SK-N-SH (cell line): Measurements from ENCODE around the gene TMEM163. TPM values are rescaled to one million over a fixed set of nuclear protein-coding genes. Genes with fewer than 3 reads are reported as not detected.

Experiments
- CTCF ChIA-PET: fragments of 300-600, 350-600 bp; formaldehyde crosslinking; extraction: SDS; loops from one replicate; lab custom pipeline; 2021; lab: Yijun Ruan, JAX
- POLR2A ChIA-PET: fragments of 350-600 bp; sonication (Branson Sonifier 250); formaldehyde crosslinking; extraction: SDS; loops from one replicate; lab custom pipeline; 2020; ENCODE audit warnings: antibody characterized with exemption, inconsistent platforms; lab: Yijun Ruan, JAX
- DNase-seq: peaks from one replicate; pipeline ENCODE4 v3.0.0; 2012
- H2AFZ ChIP-seq: fragments of 200-600 bp; sonication (generic); 2 replicates; pipeline ENCODE4 v1.8.1; 2016; ENCODE audit warnings: antibody characterized with exemption, mild to moderate bottlenecking, low read depth
- H3F3A ChIP-seq: fragments of 200-600 bp; sonication (generic); replicated peaks from 2 replicates; pipeline ENCODE3; 2016; ENCODE audit warnings: antibody characterized with exemption, mild to moderate bottlenecking; ENCODE audit not compliant: insufficient read depth
- H3K27ac ChIP-seq, 2 experiments: fragments of 200-500 bp in 1 of 2; fragments of 200-600 bp in 1 of 2; sonication (Bioruptor generic) in 1 of 2; sonication (generic), shearing (Covaris generic) in 1 of 2; 2 replicates each; pipeline versions ENCODE4 v1.5.1 to v1.6.1; 2014 to 2016; ENCODE audit warnings: low read depth in 2 of 2, inconsistent platforms in 1 of 2, low read length in 1 of 2, mild to moderate bottlenecking in 1 of 2, mixed read lengths in 1 of 2
- H3K27me3 ChIP-seq: fragments of 200-600 bp; sonication (generic), shearing (Covaris generic); 2 replicates; pipeline ENCODE4 v1.6.1; 2016; ENCODE audit warnings: mixed run types; ENCODE audit not compliant: insufficient read depth
- H3K36me3 ChIP-seq, 2 experiments: fragments of 200-500 bp in 1 of 2; fragments of 200-600 bp in 1 of 2; sonication (Bioruptor generic) in 1 of 2; sonication (generic) in 1 of 2; replicated peaks in 1 of 2; 2 replicates each; pipeline versions ENCODE3 to v1.5.1; 2014 to 2016; ENCODE audit warnings: low read length in 1 of 2, mild to moderate bottlenecking in 1 of 2; ENCODE audit not compliant: insufficient read depth in 2 of 2, control insufficient read depth in 1 of 2
- H3K4me1 ChIP-seq, 2 experiments: fragments of 200-500 bp in 1 of 2; fragments of 200-600 bp in 1 of 2; sonication (Bioruptor generic) in 1 of 2; sonication (generic), shearing (Covaris generic) in 1 of 2; 2 replicates each; pipeline versions ENCODE4 v1.5.1 to v1.6.1; 2014 to 2016; ENCODE audit warnings: low read depth in 1 of 2, low read length in 1 of 2, mixed run types in 1 of 2; ENCODE audit not compliant: insufficient read depth in 2 of 2, control insufficient read depth in 1 of 2
- H3K4me2 ChIP-seq: fragments of 200-600 bp; sonication (generic), shearing (Covaris generic); 2 replicates; pipeline ENCODE4 v1.6.1; 2017; ENCODE audit warnings: mixed run types
- H3K4me3 ChIP-seq, 2 experiments: fragments of 200-500 bp in 1 of 2; fragments of 200-600 bp in 1 of 2; sonication (Bioruptor generic) in 1 of 2; sonication (generic), shearing (Covaris generic) in 1 of 2; 2 replicates each; pipeline versions ENCODE4 v1.5.1 to v1.8.1; 2014 to 2016; ENCODE audit warnings: low read depth in 2 of 2, inconsistent platforms in 1 of 2, low read length in 1 of 2, mild to moderate bottlenecking in 1 of 2, mixed read lengths in 1 of 2, moderate library complexity in 1 of 2
- H3K79me2 ChIP-seq: fragments of 200-600 bp; sonication (generic); 2 replicates; pipeline ENCODE4 v1.8.1; 2017; ENCODE audit warnings: mild to moderate bottlenecking; ENCODE audit not compliant: insufficient read depth
- H3K9ac ChIP-seq: fragments of 200-600 bp; sonication (generic); 2 replicates; pipeline ENCODE4 v1.6.1; 2017; ENCODE audit warnings: mixed run types
- H3K9me2 ChIP-seq: fragments of 200-600 bp; sonication (generic); 2 replicates; pipeline ENCODE4 v1.6.1; 2017; ENCODE audit warnings: mixed run types
- H3K9me3 ChIP-seq: fragments of 200-600 bp; sonication (generic); 2 replicates; pipeline ENCODE4 v1.6.1; 2017; ENCODE audit warnings: mixed run types, mild to moderate bottlenecking, moderate library complexity
- H4K20me1 ChIP-seq: fragments of 200-600 bp; sonication (generic); 2 replicates; pipeline ENCODE4 v1.6.1; 2017; ENCODE audit warnings: mild to moderate bottlenecking, mixed run types; ENCODE audit not compliant: insufficient read depth
- CTCF ChIP-seq: fragments of 200-600 bp; sonication (generic); IDR thresholded peaks from 2 replicates; pipeline ENCODE4 v1.6.1; 2017; ENCODE audit warnings: antibody characterized with exemption, mild to moderate bottlenecking, moderate library complexity
- ELF1 ChIP-seq: IDR thresholded peaks from 2 replicates; pipeline ENCODE4 v1.4.0; 2012
- IRF3 ChIP-seq: fragments of 150-350 bp; IDR thresholded peaks from 2 replicates; pipeline ENCODE4 v1.6.1; 2016; ENCODE audit warnings: mild to moderate bottlenecking, low read depth, low read length
- NFIC ChIP-seq: IDR thresholded peaks from 2 replicates; pipeline ENCODE4 v1.4.0; 2012; ENCODE audit warnings: borderline replicate concordance
- REST ChIP-seq: IDR thresholded peaks from 2 replicates; pipeline ENCODE4 v1.6.1; 2012; ENCODE audit warnings: mild to moderate bottlenecking, low read depth, low read length, moderate library complexity
- SMC3 ChIP-seq: IDR thresholded peaks from 2 replicates; pipeline ENCODE4 v1.6.1; 2012; ENCODE audit warnings: low read depth, low read length, improper control_type of control experiment
- USF2 ChIP-seq: fragments of 150-350 bp; IDR thresholded peaks from 2 replicates; pipeline ENCODE4 v1.6.1; 2017; ENCODE audit warnings: antibody characterized with exemption, low read length, low read depth, borderline replicate concordance
- WGBS: methylation state at CpG from one replicate; pipeline ENCODE4 v1.1.6; 2017; ENCODE audit warnings: low lambda C conversion rate; 5-methylcytosine and 5-hydroxymethylcytosine counted together
- polyA plus RNA-seq, 3 experiments: library from polyadenylated mRNA; depleted of rRNA; stranded (reverse); fragments of >200 nt; gene quantifications; 2 replicates each; pipeline ENCODE4 v1.2.3, GENCODE V29; 2012

The TMEM163 gene
- polyA plus RNA-seq, 1 of the 3 experiments (the other 2 are of a cell fraction) = not detected

- no peaks in the 10 kb centered on the region for H3K27me3 ChIP-seq
- no peaks in the 10 kb centered on the region for H3K9me3 ChIP-seq
- H3F3A ChIP-seq = no peaks in the 10 kb centered on the region
- WGBS = 40% methylated on average over 5 of the region's 5 CpGs
- H3K79me2 ChIP-seq = no peaks in the 10 kb centered on the region
- H3K4me1 ChIP-seq = no peaks in the 10 kb centered on the region; a peak in 1 of 4 replicates
- ChIA-PET CTCF (no interaction called here), POLR2A (no interaction called here)
- no peak overlapping the region for H3K27ac ChIP-seq
- TF ChIP-seq NFIC = no peak
- no peak for TF ChIP-seq SMC3
- TF ChIP-seq USF2 = no peak
- no peak for TF ChIP-seq CTCF
- TF ChIP-seq ELF1 = no peak
- TF ChIP-seq REST = no peak
- H3K9me2 ChIP-seq = no peaks in the 10 kb centered on the region
- no peak overlapping the region for H3K4me2 ChIP-seq
- H3K4me3 ChIP-seq = no peak overlapping the region
- H2AFZ ChIP-seq = no peak overlapping the region
- no peaks in the 10 kb centered on the region for H3K36me3 ChIP-seq
- H4K20me1 ChIP-seq = no peaks in the 10 kb centered on the region
- no peak for DNase-seq
- H3K9ac ChIP-seq = no peak overlapping the region
Measured at GRCh38 chr2:134707330-134707676, 11.5 kb downstream of the TMEM163 start.

- Histone ChIP-seq H3K27me3 (no peaks in the 10 kb centered on the region), H4K20me1 (no peaks in the 10 kb centered on the region), H3K9ac (no peak overlapping the region), H3K9me2 (no peaks in the 10 kb centered on the region), H3K4me1 (no peaks in the 10 kb centered on the region; a peak in 1 of 4 replicates), H3K27ac (no peak overlapping the region), H3K9me3 (no peaks in the 10 kb centered on the region), H3K79me2 (no peaks in the 10 kb centered on the region), H3K4me2 (no peak overlapping the region), H3K36me3 (no peaks in the 10 kb centered on the region), H3F3A (no peaks in the 10 kb centered on the region), H3K4me3 (no peak overlapping the region), H2AFZ (no peak overlapping the region)
- CTCF ChIA-PET = no interaction called here
- POLR2A ChIA-PET = no interaction called here
- 61% methylated on average over 18 of the region's 18 CpGs for WGBS
- DNase-seq = no peak
- TF ChIP-seq IRF3 = no peak
Measured at GRCh38 chr2:134706587-134707329, 12.0 kb downstream of the TMEM163 start.
